Ishikawa (cell line): ENCODE results near the gene ANKRD33.

Source experiments
- CEBPB ChIP-seq: IDR thresholded peaks from 2 replicates; pipeline ENCODE4 v1.6.1; 2012
- CREB1 ChIP-seq: IDR thresholded peaks from 2 replicates; pipeline ENCODE4 v1.6.1; 2012; ENCODE audit warnings: low read depth
- EGR1 ChIP-seq: IDR thresholded peaks from 2 replicates; pipeline ENCODE4 v1.6.1; 2012
- EP300 ChIP-seq: IDR thresholded peaks from 2 replicates; pipeline ENCODE4 v1.6.1; 2012; ENCODE audit warnings: borderline replicate concordance
- FOXM1 ChIP-seq: IDR thresholded peaks from 2 replicates; pipeline ENCODE4 v1.6.1; 2012; ENCODE audit warnings: low read depth, borderline replicate concordance
- NFIC ChIP-seq: IDR thresholded peaks from 2 replicates; pipeline ENCODE4 v1.6.1; 2012
- RAD21 ChIP-seq: IDR thresholded peaks from 2 replicates; pipeline ENCODE4 v1.6.1; 2012; ENCODE audit warnings: low read depth
- REST ChIP-seq: IDR thresholded peaks from 2 replicates; pipeline ENCODE4 v1.6.1; 2012; ENCODE audit warnings: low read depth, mild to moderate bottlenecking
- TAF1 ChIP-seq: IDR thresholded peaks from 2 replicates; pipeline ENCODE4 v1.6.1; 2012; ENCODE audit warnings: low read depth, mild to moderate bottlenecking
- TCF12 ChIP-seq: IDR thresholded peaks from 2 replicates; pipeline ENCODE4 v1.6.1; 2012; ENCODE audit warnings: low read depth
- TEAD4 ChIP-seq: IDR thresholded peaks from 2 replicates; pipeline ENCODE4 v1.6.1; 2012
- USF1 ChIP-seq: IDR thresholded peaks from 2 replicates; pipeline ENCODE4 v1.6.1; 2012
- YY1 ChIP-seq: IDR thresholded peaks from 2 replicates; pipeline ENCODE4 v1.6.1; 2012; ENCODE audit warnings: low read depth
- ZBTB7A ChIP-seq: IDR thresholded peaks from 2 replicates; pipeline ENCODE4 v1.6.1; 2012; ENCODE audit warnings: low read depth
- TF ChIP-seq, protein P1 (sequence below): IDR thresholded peaks from 2 replicates; pipeline ENCODE4 v1.6.1; 2012

The ANKRD33 gene

GRCh38 chr12:51920046-51920445, 32.1 kb downstream of the ANKRD33 start:
- no peak for TF ChIP-seq CEBPB
- TF ChIP-seq TEAD4: no peak

- TF ChIP-seq CREB1 (no peak), ZBTB7A (no peak), REST (no peak)
Observed at GRCh38 chr12:51921017-51921725, 33.3 kb downstream of the ANKRD33 start.

DNA sequence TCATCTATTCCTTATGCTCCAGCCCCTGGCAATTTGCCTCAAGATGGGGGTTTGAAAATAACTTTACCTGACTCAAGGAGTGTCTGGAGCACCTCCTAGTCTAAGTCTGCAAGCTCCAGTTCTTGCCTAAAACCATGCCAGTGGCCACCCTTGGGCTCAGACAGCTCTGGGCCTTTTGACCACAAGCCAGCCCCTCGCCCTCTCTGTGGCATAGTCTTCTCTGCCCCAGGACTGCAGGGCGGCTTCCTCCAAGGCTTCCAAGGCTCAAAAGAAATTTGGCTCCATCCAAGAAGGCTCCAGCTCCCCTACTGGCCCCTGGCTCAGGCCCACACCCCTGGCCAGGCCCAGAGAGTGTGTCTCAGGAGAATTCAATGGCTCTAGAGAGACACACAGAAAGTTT, 34.2 kb downstream of the ANKRD33 start:
- no peak for TF ChIP-seq RAD21
- TF ChIP-seq ZBTB7A: no peak
- no peak for TF ChIP-seq YY1
- no peak; the same call in 1 of the 2 replicates for TF ChIP-seq EP300
- no peak for TF ChIP-seq NFIC
- no peak for TF ChIP-seq USF1
- TF ChIP-seq, protein P1, sequence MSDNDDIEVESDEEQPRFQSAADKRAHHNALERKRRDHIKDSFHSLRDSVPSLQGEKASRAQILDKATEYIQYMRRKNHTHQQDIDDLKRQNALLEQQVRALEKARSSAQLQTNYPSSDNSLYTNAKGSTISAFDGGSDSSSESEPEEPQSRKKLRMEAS: no peak
- TF ChIP-seq EGR1: no peak

DNA sequence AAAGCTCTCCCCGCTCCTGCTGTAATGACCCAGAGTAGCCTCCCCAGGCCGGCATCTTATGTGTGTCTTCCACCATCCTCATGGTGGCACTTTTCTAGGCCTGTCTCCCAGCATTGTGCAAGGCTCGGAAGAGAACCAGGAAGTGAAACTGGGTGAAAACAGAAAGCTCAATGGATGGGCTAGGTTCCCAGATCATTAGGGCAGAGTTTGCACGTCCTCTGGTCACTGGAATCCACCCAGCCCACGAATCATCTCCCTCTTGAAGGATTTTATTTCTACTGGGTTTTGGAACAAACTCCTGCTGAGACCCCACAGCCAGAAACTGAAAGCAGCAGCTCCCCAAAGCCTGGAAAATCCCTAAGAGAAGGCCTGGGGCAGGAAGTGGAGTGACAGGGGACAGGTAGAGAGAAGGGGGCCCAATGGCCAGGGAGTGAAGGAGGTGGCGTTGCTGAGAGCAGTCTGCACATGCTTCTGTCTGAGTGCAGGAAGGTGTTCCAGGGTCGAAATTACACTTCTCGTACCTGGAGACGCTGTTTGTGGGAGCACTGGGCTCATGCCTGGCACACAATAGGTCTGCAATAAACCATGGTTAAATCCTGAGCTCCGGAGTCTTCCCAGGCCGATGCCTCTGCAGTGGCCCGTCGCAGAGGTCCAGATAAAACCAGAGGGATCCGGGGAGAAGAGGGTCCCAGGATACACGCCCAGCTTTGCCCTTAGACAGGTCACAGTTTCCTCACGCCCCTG, 35.0 kb downstream of the ANKRD33 start:
- TF ChIP-seq ZBTB7A (no peak), TAF1 (no peak), CREB1 (no peak), TCF12 (no peak), RAD21 (no peak), NFIC (no peak), YY1 (no peak), FOXM1 (no peak), EP300 (no peak), EGR1 (no peak), REST (no peak), TEAD4 (no peak), CEBPB (no peak), USF1 (no peak)
- TF ChIP-seq, protein P1: no peak

GRCh38 chr12:51923506-51924365, 35.8 kb downstream of the ANKRD33 start:
- TF ChIP-seq, protein P1: no peak
- peak; percentile 51; the same call in 1 of the 2 replicates for TF ChIP-seq RAD21
- TF ChIP-seq YY1: 0 out of 2 replicates have a peak, but pooled peaks have one; percentile 7
- no peak for TF ChIP-seq TEAD4
